ENCODE data around the gene PRKD1. TPM values are rescaled to one million over a fixed set of nuclear protein-coding genes. Genes with fewer than 3 reads are reported as not detected.

The PRKD1 gene
- total RNA-seq, 2 experiments from 2014 or later, result not detected

DNA sequence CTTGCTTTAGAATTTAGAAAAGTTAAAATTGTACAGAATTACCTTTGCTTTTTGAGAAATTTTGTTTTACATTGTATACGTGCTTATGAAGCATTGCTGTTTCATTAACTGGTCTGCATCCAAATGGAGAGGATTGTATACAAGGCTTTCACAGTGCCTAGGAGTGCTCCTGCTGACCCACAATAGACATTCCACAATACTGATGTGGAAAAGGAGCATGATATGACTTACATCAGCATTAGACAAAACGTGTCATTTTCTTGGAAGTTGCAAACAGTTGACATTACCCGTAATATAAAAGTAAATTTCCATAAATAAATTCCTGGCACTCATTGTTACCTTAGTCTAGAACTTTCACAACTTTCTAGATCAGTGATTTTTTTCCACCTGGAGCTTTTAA is 1.9 kb downstream of the PRKD1 start:
- TF ChIP-seq, protein P1, sequence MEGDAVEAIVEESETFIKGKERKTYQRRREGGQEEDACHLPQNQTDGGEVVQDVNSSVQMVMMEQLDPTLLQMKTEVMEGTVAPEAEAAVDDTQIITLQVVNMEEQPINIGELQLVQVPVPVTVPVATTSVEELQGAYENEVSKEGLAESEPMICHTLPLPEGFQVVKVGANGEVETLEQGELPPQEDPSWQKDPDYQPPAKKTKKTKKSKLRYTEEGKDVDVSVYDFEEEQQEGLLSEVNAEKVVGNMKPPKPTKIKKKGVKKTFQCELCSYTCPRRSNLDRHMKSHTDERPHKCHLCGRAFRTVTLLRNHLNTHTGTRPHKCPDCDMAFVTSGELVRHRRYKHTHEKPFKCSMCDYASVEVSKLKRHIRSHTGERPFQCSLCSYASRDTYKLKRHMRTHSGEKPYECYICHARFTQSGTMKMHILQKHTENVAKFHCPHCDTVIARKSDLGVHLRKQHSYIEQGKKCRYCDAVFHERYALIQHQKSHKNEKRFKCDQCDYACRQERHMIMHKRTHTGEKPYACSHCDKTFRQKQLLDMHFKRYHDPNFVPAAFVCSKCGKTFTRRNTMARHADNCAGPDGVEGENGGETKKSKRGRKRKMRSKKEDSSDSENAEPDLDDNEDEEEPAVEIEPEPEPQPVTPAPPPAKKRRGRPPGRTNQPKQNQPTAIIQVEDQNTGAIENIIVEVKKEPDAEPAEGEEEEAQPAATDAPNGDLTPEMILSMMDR (IDR thresholded peaks at IDR 0.05), result no peak
- Histone ChIP-seq H3K36me3 (ENCODE audit: insufficient read depth, low read length) (no peaks in the 10 kb centered on the region), H3K9me3 (ENCODE audit: control insufficient read depth in 1 of 2, insufficient read depth in 1 of 2, low read length in 2 of 2) (peaks cover 0 to 16% of the 10 kb centered on the region in 2 experiments), H3K27me3 (ENCODE audit: control insufficient read depth in 1 of 2, insufficient read depth in 2 of 2, low read length in 2 of 2) (peaks cover 19 to 36% of the 10 kb centered on the region in 2 experiments), H3K4me3 (ENCODE audit: low read length) (no peak overlapping the region), H3K4me1 (ENCODE audit: insufficient read depth, low read length) (no peaks in the 10 kb centered on the region), H3K27ac (ENCODE audit: low read depth in 1 of 2, low read length in 2 of 2) (no peak overlapping the region)
- ChIA-PET CTCF (interaction anchor here (1.2 kb wide), 1 partner anchor 11 kb away, joined by 3 read pairs; no protein-coding TSS in a partner anchor), POLR2A (no interaction called here)
- DNase-seq (no peak), ATAC-seq (ENCODE audit: poor library complexity) (no peak)
- Mint-ChIP-seq H3K36me3 (ENCODE audit: low read depth) (no peaks in the 10 kb centered on the region), H3K4me1 (ENCODE audit: low read depth) (peaks cover 4% of the 10 kb centered on the region), H3K27ac (no peak overlapping the region), H3K9me3 (no peaks in the 10 kb centered on the region), H3K4me3 (no peak overlapping the region), H3K27me3 (peaks cover 45% of the 10 kb centered on the region)
- intact Hi-C loops (cut with DNase I, micrococcal nuclease), result loop anchor here in 1 of 2 experiments (1.0 kb wide), 1 partner anchor 44 kb away; no protein-coding TSS in a partner anchor

DNA sequence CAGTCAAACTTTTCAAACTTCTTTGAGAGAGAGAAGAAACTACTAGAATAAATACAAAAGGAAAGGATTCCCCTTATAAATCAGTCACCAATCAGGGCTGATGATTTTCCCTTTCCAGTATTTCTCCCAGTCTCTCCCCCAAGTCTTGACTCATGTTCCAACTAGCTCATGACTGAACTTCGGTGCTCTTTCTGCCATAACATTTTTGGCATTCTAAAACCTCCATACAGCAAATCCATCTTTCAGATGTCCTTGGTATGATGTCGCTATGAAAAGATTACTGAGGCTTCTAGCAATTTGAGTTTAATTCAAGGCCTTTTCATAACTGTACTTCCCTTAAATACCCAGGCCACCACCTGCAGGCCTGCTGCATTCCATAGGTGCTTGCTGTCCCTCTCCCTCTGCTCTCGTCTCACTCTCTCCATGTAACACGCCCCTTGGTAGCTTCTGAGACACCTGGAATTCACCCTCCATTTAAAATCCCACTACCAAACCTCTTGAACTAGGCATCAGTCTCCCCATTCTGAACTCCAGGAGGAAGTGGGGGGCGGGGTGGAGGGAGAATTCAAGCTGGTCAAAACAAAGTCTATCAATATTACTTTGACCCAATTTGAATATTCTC is 2.4 kb downstream of the PRKD1 start:
- intact Hi-C loops (cut with DNase I, micrococcal nuclease), result no loop called here
- ChIA-PET POLR2A (no interaction called here), CTCF (interaction anchor here (1.2 kb wide), 1 partner anchor 12 kb away, joined by 3 read pairs; no protein-coding TSS in a partner anchor)
- Histone ChIP-seq H3K4me3 (ENCODE audit: low read length) (no peak overlapping the region), H3K9me3 (ENCODE audit: control insufficient read depth in 1 of 2, insufficient read depth in 1 of 2, low read length in 2 of 2) (peaks cover 0 to 16% of the 10 kb centered on the region in 2 experiments), H3K27me3 (ENCODE audit: control insufficient read depth in 1 of 2, insufficient read depth in 2 of 2, low read length in 2 of 2) (peaks cover 19 to 36% of the 10 kb centered on the region in 2 experiments), H3K36me3 (ENCODE audit: insufficient read depth, low read length) (no peaks in the 10 kb centered on the region), H3K27ac (ENCODE audit: low read depth in 1 of 2, low read length in 2 of 2) (no peak overlapping the region), H3K4me1 (ENCODE audit: insufficient read depth, low read length) (no peaks in the 10 kb centered on the region)
- Mint-ChIP-seq H3K9me3 (no peaks in the 10 kb centered on the region), H3K4me1 (ENCODE audit: low read depth) (peaks cover 4% of the 10 kb centered on the region), H3K36me3 (ENCODE audit: low read depth) (no peaks in the 10 kb centered on the region), H3K27ac (no peak overlapping the region), H3K4me3 (no peak overlapping the region), H3K27me3 (peaks cover 40% of the 10 kb centered on the region)
- TF ChIP-seq, protein P1 (IDR thresholded peaks at IDR 0.05), result no peak
- no peak for DNase-seq
- ATAC-seq (ENCODE audit: poor library complexity), result no peak

DNA sequence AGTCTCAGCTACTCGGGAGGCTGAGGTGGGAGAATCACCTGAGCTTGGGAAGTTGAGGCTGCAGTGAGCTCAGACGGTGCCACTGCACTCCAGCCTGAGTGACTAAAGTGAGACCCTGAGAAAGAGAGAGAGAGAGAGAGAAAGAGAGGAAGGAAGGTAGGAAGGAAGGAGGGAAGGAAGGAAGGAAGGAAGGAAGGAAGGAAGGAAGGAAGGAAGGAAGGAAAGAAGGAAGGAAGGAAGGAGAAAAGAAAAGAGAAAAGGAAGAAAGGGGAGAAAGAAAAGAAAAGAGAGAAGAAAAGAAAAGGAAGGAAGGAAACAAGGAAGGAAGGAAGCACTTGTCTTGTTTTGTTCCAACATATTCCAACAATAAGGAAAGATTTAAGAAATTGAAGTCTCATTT is 7.8 kb downstream of the PRKD1 start:
- H3K27ac ChIP-seq (ENCODE audit: low read depth in 1 of 2, low read length in 2 of 2), result no peak overlapping the region
- no peak for DNase-seq
- H3K27ac Mint-ChIP-seq, result no peak overlapping the region
- intact Hi-C loops (cut with DNase I, micrococcal nuclease), result no loop called here
- CTCF ChIA-PET, result no interaction called here
- peaks cover 9% of the 10 kb centered on the region for H3K27me3 Mint-ChIP-seq
- POLR2A ChIA-PET, result no interaction called here
- H3K36me3 Mint-ChIP-seq (ENCODE audit: low read depth), result no peaks in the 10 kb centered on the region
- H3K36me3 ChIP-seq (ENCODE audit: insufficient read depth, low read length), result no peaks in the 10 kb centered on the region
- H3K9me3 Mint-ChIP-seq, result no peaks in the 10 kb centered on the region
- no peaks in the 10 kb centered on the region for H3K4me1 Mint-ChIP-seq (ENCODE audit: low read depth)
- TF ChIP-seq, protein P1 (IDR thresholded peaks at IDR 0.05), result no peak
- H3K9me3 ChIP-seq (ENCODE audit: control insufficient read depth in 1 of 2, insufficient read depth in 1 of 2, low read length in 2 of 2), result no peaks in the 10 kb centered on the region
- ATAC-seq (ENCODE audit: poor library complexity), result no peak
- no peak overlapping the region for H3K4me3 ChIP-seq (ENCODE audit: low read length)
- peaks cover 0 to 3% of the 10 kb centered on the region in 2 experiments for H3K27me3 ChIP-seq (ENCODE audit: control insufficient read depth in 1 of 2, insufficient read depth in 2 of 2, low read length in 2 of 2)
- H3K4me1 ChIP-seq (ENCODE audit: insufficient read depth, low read length), result no peaks in the 10 kb centered on the region
- H3K4me3 Mint-ChIP-seq, result no peak overlapping the region
